Gastrocnemius medialis (tissue), 4 donors: Measurements from ENCODE around the gene KIF1A. TPM values are rescaled to one million over a fixed set of nuclear protein-coding genes. Genes with fewer than 3 reads are reported as not detected.
"Not testable (repeated sequence)": the region's sequence is repeated elsewhere in the genome, so short reads cannot be mapped to it uniquely, and the experiment has no call there.

Experiments
- ATAC-seq, 2 donors: fragments of 150-250 bp; one replicate each; pipeline ENCODE4 v1.9.1; 2016
- DNase-seq, 2 donors: peaks; one replicate each; pipeline ENCODE4 v3.0.0-alpha.2; 2019
- H3K27ac ChIP-seq, 4 donors: fragments of 200-600 bp; sonication (generic); 1 replicate in 1 of 4; 2 replicates in 3 of 4; pipeline ENCODE4 v1.5.1; 2016 to 2018; ENCODE audit warnings: mild to moderate bottlenecking in 2 of 4, moderate library complexity in 1 of 4
- H3K27me3 ChIP-seq, 3 donors: fragments of 200-600 bp; sonication (generic) in 2 of 3; 1 replicate in 1 of 3; 2 replicates in 2 of 3; pipeline versions ENCODE4 v1.5.1 to v1.6.0; 2016 to 2019; ENCODE audit warnings: mild to moderate bottlenecking in 1 of 3, moderate library complexity in 1 of 3
- H3K36me3 ChIP-seq, 2 donors: fragments of 200-600 bp; sonication (generic) in 1 of 2; one replicate each; pipeline ENCODE4 v1.5.1; 2017 to 2018
- H3K4me1 ChIP-seq, 2 donors: fragments of 200-600 bp; sonication (generic) in 1 of 2; one replicate each; pipeline ENCODE4 v1.5.1; 2016 to 2017; ENCODE audit warnings: mild to moderate bottlenecking in 2 of 2
- H3K4me3 ChIP-seq, 4 donors: fragments of 200-600 bp; sonication (generic) in 3 of 4; 1 replicate in 1 of 4; 2 replicates in 3 of 4; pipeline ENCODE4 v1.5.1; 2016 to 2019; ENCODE audit warnings: mild to moderate bottlenecking in 2 of 4
- H3K9me3 ChIP-seq, 3 donors: fragments of 200-600 bp; sonication (generic) in 2 of 3; 1 replicate in 1 of 3; 2 replicates in 2 of 3; pipeline ENCODE4 v1.5.1; 2016 to 2019
- POLR2A ChIP-seq, 2 donors: fragments of 450-650 bp; IDR thresholded peaks; one replicate each; pipeline ENCODE4 v1.6.1; 2017; ENCODE audit warnings: antibody characterized with exemption in 2 of 2, mild to moderate bottlenecking in 2 of 2, moderate library complexity in 2 of 2
- in situ Hi-C, 4 donors: fragments of 200-750 bp; cut with MboI; loops; one replicate each; pipeline versions ENCODE4 v1.15.0 to v1.8.0; 2017; ENCODE audit warnings: low sequenced_read_pairs in 4 of 4
- intact Hi-C: fragments of 100-400 bp; cut with DNase I; formaldehyde crosslinking; loops from one replicate; pipeline ENCODE4 v1.15.1; 2023; ENCODE audit warnings: low total_unique reads
- total RNA-seq, 4 donors: library from RNA; depleted of rRNA; stranded (reverse); fragments of >200 nt; gene quantifications; one replicate each; pipeline versions ENCODE4 v1.1.0 to v1.2.3, GENCODE V29; 2016
- TF ChIP-seq, protein P1 (sequence below), 5 experiments: fragments of 450-650 bp in 3 of 5; fragments of 200-600 bp in 2 of 5; sonication (generic) in 2 of 5; IDR thresholded peaks in 4 of 5; conservative IDR thresholded peaks in 1 of 5; 1 replicate in 4 of 5; 2 replicates in 1 of 5; pipeline ENCODE4 v1.5.1; 2016 to 2019; ENCODE audit warnings: antibody characterized with exemption in 5 of 5, mild to moderate bottlenecking in 3 of 5, moderate library complexity in 3 of 5

The KIF1A gene
- total RNA-seq, 4 donors from 2014 or later = 0.05 to 0.33 (median 0.09) TPM; not detected in 1

DNA sequence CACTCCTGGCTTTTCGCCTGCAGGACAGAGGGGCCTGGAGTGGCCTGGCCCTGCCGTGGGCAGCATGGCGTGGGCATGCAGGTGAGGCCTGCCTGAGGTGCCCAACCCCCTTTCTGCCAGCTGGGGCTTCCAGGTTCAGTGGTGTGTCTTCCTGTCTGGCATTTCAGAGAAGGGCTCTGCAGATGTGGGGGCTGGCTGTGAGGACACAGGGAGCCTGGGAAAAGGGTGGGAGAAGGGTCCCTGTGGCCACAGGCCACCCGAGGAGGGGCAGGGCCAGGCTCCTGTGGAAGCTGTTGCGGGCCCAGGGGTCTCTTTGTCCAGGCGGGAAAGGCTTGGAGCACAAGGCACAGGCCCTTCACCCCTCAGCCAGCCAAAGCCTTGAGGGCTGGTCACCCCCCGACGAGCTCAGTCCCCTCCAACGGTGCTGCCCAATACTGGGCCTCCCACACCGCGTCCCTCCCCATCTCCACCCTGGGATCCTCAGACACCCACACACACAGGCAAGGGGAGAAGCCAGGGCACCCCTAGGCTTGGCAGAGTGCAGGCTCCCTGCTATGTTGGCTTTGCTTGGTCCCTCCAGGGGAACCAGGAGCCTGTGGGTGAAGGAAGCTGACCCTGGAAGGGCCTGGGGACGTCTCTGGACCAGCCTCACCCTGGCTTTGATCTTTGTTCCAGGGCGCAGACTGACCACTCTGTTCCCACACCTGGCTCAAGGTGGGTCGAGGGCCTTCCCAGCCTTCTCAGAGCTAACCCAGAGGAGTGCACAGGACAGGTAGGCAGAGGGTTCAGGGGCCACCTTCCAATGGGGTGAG lies 132.1 kb downstream of the KIF1A start:
- DNase-seq = no peak
- TF ChIP-seq, protein P1, sequence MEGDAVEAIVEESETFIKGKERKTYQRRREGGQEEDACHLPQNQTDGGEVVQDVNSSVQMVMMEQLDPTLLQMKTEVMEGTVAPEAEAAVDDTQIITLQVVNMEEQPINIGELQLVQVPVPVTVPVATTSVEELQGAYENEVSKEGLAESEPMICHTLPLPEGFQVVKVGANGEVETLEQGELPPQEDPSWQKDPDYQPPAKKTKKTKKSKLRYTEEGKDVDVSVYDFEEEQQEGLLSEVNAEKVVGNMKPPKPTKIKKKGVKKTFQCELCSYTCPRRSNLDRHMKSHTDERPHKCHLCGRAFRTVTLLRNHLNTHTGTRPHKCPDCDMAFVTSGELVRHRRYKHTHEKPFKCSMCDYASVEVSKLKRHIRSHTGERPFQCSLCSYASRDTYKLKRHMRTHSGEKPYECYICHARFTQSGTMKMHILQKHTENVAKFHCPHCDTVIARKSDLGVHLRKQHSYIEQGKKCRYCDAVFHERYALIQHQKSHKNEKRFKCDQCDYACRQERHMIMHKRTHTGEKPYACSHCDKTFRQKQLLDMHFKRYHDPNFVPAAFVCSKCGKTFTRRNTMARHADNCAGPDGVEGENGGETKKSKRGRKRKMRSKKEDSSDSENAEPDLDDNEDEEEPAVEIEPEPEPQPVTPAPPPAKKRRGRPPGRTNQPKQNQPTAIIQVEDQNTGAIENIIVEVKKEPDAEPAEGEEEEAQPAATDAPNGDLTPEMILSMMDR (IDR thresholded peaks at IDR 0.05 in 4 of 5, conservative IDR thresholded peaks at IDR 0.05 in 1 of 5) = no peak
- TF ChIP-seq POLR2A (IDR thresholded peaks at IDR 0.05) = no peak
- Histone ChIP-seq H3K9me3 (no peaks in the 10 kb centered on the region), H3K4me1 (no peaks in the 10 kb centered on the region), H3K36me3 (no peaks in the 10 kb centered on the region), H3K27me3 (no peaks in the 10 kb centered on the region), H3K4me3 (no peak overlapping the region), H3K27ac (no peak overlapping the region)
- intact Hi-C loops (no loop called here), in situ Hi-C loops (no loop called here)
- ATAC-seq = no peak

DNA sequence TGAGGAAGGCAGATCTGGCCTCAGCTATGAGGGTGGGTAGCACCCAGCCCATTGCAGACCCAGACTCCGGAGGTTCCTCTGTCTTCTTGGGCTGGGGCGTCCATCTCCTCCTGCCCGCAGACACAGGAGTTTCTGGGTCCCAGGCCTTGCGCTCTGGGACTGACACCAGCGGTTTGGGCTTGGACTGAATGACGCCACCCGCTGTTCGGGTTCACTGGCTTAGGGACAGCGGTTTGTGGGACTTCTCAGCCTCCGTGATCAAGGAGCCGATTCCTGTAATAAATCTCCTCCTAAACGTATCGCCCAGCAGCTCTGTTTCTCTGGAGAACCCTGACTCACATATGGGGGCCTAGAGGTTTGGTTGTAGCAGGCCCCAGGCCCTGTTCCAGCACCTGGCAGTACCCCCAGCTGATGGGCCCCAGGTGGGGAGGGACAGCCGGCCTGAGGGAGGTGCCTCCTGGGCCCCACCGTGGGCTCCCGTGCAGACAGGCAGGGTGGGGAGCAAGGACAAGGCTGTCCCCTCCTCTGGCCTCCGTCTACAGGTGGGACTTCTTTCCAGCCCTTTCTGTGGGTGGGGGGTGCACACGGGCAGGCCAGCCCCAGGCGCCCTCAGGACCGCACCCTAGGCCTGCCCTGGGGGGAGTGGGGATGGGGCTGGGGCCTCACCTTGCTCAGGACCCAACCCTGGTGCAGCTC lies 132.8 kb downstream of the KIF1A start:
- no peaks in the 10 kb centered on the region for H3K4me1 ChIP-seq
- in situ Hi-C loops = no loop called here
- no peak for ATAC-seq

DNA sequence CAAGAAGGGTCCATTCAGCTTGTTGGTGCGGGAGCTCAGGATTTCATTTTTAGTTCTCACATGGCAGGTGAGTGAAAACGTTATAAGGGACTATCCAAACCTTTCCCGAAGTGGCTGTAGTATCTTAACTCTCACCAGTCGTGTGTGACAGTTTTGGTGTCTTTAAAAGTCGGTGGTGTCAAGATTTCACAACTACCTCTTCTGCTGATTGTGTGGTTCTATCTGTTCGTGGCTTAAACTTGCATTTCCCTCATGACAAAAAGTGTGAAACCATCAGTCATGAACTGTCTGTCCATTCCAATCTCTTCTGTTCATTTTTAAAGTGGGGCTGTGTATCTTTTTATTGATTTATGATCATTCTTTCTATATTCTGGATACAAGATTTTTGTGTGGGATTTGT lies 133.6 kb downstream of the KIF1A start:
- intact Hi-C loops = no loop called here
- Histone ChIP-seq H3K9me3 (no peaks in the 10 kb centered on the region), H3K27me3 (no peaks in the 10 kb centered on the region), H3K4me3 (no peak overlapping the region), H3K36me3 (no peaks in the 10 kb centered on the region), H3K27ac (no peak overlapping the region), H3K4me1 (no peaks in the 10 kb centered on the region)
- TF ChIP-seq, protein P1 (IDR thresholded peaks at IDR 0.05 in 4 of 5, conservative IDR thresholded peaks at IDR 0.05 in 1 of 5) = no peak
- no peak for TF ChIP-seq POLR2A (IDR thresholded peaks at IDR 0.05)
- DNase-seq (no peak), ATAC-seq (no peak)
- in situ Hi-C loops = no loop called here

More for the DNA sequence above, 132.8 kb downstream of the KIF1A start:
- no peak for TF ChIP-seq POLR2A (IDR thresholded peaks at IDR 0.05)
- TF ChIP-seq, protein P1 (IDR thresholded peaks at IDR 0.05 in 4 of 5, conservative IDR thresholded peaks at IDR 0.05 in 1 of 5) = no peak
- DNase-seq = no peak
- Histone ChIP-seq H3K27ac (no peak overlapping the region), H3K4me3 (no peak overlapping the region), H3K27me3 (no peaks in the 10 kb centered on the region), H3K9me3 (no peaks in the 10 kb centered on the region), H3K36me3 (no peaks in the 10 kb centered on the region)
- intact Hi-C loops = no loop called here

DNA sequence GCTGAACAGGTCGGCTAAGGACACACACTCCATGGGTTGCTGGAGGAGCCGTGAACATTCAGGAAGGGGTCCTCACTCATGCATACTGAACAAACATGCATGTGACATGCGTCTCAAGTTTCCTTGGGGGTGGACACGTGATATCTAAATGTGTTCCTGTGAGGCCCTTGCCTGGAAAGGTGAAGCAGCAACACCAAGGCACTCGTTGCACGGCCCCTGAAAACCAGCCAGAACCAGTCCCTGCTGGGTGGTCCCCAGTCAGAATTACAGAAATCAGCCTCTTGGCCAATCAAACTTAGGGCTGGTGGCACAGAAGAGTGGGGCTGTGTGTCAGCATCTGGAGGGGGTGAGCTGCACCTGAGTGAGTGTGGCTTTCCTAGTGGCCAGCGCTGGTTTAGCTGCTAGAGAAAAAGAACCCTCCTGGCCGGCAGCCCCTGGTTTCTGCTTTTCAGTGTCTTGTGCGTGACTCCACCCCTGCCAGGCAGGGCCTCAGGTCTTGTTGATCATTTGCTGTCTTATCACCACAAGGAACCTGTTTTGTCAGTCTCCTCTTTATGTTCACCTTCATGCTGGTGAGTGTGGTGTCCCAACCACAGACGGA lies 134.1 kb downstream of the KIF1A start:
- no peaks in the 10 kb centered on the region for H3K36me3 ChIP-seq
- H3K9me3 ChIP-seq = no peaks in the 10 kb centered on the region
- DNase-seq (no peak), ATAC-seq (no peak)
- TF ChIP-seq POLR2A (IDR thresholded peaks at IDR 0.05) = no peak
- TF ChIP-seq, protein P1 (IDR thresholded peaks at IDR 0.05 in 4 of 5, conservative IDR thresholded peaks at IDR 0.05 in 1 of 5) = no peak
- in situ Hi-C loops (no loop called here), intact Hi-C loops (no loop called here)
- H3K27ac ChIP-seq = no peak overlapping the region
- H3K27me3 ChIP-seq = no peaks in the 10 kb centered on the region
- H3K4me3 ChIP-seq = no peak overlapping the region
- no peaks in the 10 kb centered on the region for H3K4me1 ChIP-seq

DNA sequence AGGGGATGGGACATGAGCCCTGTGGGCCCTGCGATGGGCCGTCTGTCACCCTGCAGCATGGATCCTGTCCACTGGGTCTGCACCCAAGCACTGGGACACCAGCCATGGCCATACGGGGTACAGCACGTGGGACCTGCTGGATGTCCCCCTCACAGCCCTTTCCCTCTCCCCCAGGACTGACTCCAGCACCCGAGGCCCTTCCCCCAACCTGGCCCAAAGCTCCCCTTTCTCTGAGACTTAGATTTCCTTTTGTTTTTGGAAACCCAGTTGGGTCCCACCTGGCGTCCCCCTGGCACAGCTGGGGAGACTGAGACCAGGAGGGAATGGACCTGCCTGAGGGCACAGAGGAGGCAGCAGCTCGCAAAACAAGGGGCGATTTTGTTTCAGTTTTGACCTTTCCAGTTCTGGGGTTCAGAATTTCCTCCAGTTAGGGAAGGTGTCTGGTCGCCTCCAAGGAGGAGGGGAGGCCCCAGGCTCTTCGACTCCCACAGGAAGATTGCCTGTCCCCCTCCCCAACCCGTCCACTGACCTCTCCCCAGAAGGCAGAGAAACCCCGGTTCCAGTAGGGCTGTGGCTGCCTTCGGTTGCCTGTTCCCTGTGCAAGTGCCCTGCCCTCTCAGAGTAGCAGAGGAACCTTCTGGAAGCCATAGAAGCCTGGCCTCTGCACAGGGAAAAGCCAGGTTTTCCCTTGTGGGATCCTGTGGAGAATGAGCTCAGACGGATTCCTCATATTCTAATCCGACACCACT lies 135.9 kb downstream of the KIF1A start:
- H3K9me3 ChIP-seq, DNase-seq, H3K4me1 ChIP-seq, in situ Hi-C loops, H3K36me3 ChIP-seq, H3K4me3 ChIP-seq, intact Hi-C loops, H3K27ac ChIP-seq, ATAC-seq, H3K27me3 ChIP-seq: not testable (repeated sequence)

DNA sequence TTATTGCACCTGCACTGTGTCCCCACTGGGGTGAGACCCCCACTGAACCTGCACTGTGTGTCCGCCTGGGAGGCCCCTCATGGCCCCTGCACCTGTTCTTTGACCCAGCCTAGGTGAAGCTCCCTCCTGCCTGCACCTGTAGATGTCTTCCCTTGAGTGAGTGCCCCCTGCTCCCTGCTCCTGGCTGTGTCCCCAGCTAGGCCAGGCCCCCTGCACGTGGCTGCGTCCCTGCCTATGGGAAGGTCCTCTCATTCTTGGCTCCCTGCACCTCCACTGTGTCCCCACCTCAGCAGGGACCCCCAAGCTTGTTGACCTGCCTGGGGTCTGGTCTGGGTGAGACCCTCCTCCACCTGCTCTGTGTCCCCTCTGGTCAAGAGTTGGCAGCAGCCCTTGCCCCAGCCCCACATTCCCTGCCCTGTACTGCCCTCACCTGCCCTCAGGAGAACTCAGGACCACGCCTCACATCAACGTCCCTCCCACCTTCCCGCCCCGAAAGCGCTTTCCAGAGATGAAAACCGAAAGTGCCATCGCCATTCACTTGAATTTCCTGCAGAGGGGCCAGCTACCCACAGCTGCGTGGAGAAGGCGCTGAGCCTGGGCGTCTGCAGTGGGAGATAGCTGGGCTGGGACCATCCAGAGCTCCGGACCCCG lies 136.6 kb downstream of the KIF1A start:
- DNase-seq, H3K4me1 ChIP-seq, H3K4me3 ChIP-seq, H3K9me3 ChIP-seq, H3K27ac ChIP-seq, ATAC-seq, intact Hi-C loops, in situ Hi-C loops, H3K27me3 ChIP-seq, H3K36me3 ChIP-seq: not testable (repeated sequence)
